ENCODE measurements around the gene KRTAP12-4. TPM values are rescaled to one million over a fixed set of nuclear protein-coding genes. Genes with fewer than 3 reads are reported as not detected.

Gene KRTAP12-4
- total and polyA plus RNA-seq, 2 experiments from 2014 or later = not detected

DNA sequence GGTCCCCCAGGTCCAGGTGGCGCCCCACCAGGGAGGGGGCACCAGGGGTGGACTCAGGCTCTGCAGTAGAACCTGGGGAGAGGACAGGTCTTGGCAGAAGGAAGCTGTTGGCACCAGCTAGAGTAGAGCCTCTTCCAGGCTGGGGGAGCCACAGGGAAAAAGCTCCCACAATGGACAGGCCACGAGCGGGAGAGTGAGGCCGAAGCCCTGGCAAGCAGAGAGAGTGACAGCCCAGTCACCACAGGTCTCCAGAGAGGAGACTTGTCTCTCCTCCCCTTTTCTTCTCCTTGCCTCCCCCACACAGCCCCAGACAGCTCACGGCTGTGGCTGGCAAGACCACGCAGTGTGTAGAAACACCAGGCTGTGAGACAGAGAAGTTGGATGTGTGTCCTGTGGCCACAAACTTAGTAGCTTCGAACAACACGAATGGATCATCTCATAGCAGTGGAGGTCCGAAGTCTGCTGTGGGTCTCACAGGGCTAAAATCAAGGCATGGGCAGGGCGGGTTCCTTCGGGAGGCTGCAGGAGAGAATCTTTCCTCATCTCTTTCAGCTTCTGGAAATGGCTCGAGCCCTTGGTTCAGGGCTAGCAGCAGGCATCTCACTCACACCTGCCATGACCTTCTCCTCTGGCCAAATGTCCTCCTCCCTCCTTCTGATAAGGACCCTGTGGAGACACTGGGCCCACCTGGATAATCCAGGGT lies 3.3 kb downstream of the KRTAP12-4 start:
- DNase-seq = no peak
- Histone ChIP-seq H3K9me2 (ENCODE audit: insufficient read depth) (no peaks in the 10 kb centered on the region), H3K4me3 (no peak overlapping the region), H4K20me1 (ENCODE audit: insufficient read depth) (no peaks in the 10 kb centered on the region), H3K36me3 (ENCODE audit: low read depth) (no peaks in the 10 kb centered on the region), H3K4me2 (ENCODE audit: unreplicated experiment) (no peak overlapping the region), H3K27me3 (replicated peaks; ENCODE audit: insufficient read depth) (peaks cover 14% of the 10 kb centered on the region), H3K27ac (no peak overlapping the region), H2AFZ (no peak overlapping the region), H3K79me2 (ENCODE audit: insufficient read depth) (no peaks in the 10 kb centered on the region), H3K9me3 (ENCODE audit: low read depth) (no peaks in the 10 kb centered on the region), H3F3A (ENCODE audit: insufficient read depth) (no peaks in the 10 kb centered on the region), H3K9ac (no peak overlapping the region), H3K4me1 (ENCODE audit: insufficient read depth) (no peaks in the 10 kb centered on the region)
- in situ Hi-C loops (cut with MboI) = no loop called here
- WGBS, 2 experiments (ENCODE audit: low coverage in 1 of 2, low lambda C conversion rate in 2 of 2, missing lambda C conversion rate in 2 of 2) = 48 to 49% methylated on average over 12 of the region's 12 CpGs
- TF ChIP-seq EZH2phosphoT487 (IDR thresholded peaks at IDR 0.05; ENCODE audit: insufficient read depth, low read depth) (no peak), EZH2 (IDR thresholded peaks at IDR 0.05; ENCODE audit: insufficient read depth, poor library complexity, severe bottlenecking) (no peak)

DNA sequence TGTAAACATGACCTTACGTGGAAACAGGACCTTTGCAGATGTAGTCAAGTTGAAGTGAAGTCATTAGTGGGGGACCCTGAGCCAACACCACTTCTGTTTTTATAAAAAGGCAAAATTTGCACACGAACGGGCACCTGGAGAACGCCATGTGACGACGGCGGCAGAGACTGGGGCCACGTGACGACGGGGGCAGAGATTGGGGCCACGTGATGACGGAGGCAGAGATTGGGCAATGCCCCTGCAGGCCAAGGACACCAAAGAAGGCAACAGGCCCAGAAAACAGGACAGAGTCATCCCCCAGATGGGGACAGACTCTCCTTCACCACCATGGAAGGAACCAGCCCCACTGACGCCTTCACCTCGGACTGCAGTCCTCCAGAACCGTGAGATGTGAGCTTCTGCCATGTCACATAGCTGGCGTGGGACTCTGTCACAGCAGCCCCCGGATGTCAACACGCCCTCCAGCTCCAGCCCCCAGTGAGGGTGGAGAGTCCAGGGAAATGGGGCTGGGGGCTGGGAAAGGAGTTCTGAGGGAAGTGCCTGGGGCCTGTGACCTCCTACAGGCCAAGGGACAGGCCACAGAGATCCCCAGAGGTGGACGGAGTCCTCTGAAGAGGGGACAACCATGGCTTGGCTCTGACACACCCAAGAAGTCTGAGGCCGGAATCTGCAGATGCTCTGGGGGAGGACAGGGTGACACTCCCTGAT lies 4.0 kb downstream of the KRTAP12-4 start:
- no peak overlapping the region for H3K4me2 ChIP-seq (ENCODE audit: unreplicated experiment)
- H3K27me3 ChIP-seq (replicated peaks; ENCODE audit: insufficient read depth) = peaks cover 14% of the 10 kb centered on the region
- TF ChIP-seq EZH2phosphoT487 (IDR thresholded peaks at IDR 0.05; ENCODE audit: insufficient read depth, low read depth) = no peak
- TF ChIP-seq EZH2 (IDR thresholded peaks at IDR 0.05; ENCODE audit: insufficient read depth, poor library complexity, severe bottlenecking) = no peak
- no peaks in the 10 kb centered on the region for H3K36me3 ChIP-seq (ENCODE audit: low read depth)
- H3K9me3 ChIP-seq (ENCODE audit: low read depth) = no peaks in the 10 kb centered on the region
- no peak overlapping the region for H3K9ac ChIP-seq
- 57 to 63% methylated on average over 20 of the region's 20 CpGs for WGBS, 2 experiments (ENCODE audit: low coverage in 1 of 2, low lambda C conversion rate in 2 of 2, missing lambda C conversion rate in 2 of 2)
- no peak overlapping the region for H3K27ac ChIP-seq
- no peak for DNase-seq
- H3K4me3 ChIP-seq = no peak overlapping the region
- no peaks in the 10 kb centered on the region for H3F3A ChIP-seq (ENCODE audit: insufficient read depth)
- H4K20me1 ChIP-seq (ENCODE audit: insufficient read depth) = no peaks in the 10 kb centered on the region
- H2AFZ ChIP-seq = no peak overlapping the region
- no peaks in the 10 kb centered on the region for H3K79me2 ChIP-seq (ENCODE audit: insufficient read depth)
- no peaks in the 10 kb centered on the region for H3K4me1 ChIP-seq (ENCODE audit: insufficient read depth)
- in situ Hi-C loops (cut with MboI) = no loop called here
- no peaks in the 10 kb centered on the region for H3K9me2 ChIP-seq (ENCODE audit: insufficient read depth)

DNA sequence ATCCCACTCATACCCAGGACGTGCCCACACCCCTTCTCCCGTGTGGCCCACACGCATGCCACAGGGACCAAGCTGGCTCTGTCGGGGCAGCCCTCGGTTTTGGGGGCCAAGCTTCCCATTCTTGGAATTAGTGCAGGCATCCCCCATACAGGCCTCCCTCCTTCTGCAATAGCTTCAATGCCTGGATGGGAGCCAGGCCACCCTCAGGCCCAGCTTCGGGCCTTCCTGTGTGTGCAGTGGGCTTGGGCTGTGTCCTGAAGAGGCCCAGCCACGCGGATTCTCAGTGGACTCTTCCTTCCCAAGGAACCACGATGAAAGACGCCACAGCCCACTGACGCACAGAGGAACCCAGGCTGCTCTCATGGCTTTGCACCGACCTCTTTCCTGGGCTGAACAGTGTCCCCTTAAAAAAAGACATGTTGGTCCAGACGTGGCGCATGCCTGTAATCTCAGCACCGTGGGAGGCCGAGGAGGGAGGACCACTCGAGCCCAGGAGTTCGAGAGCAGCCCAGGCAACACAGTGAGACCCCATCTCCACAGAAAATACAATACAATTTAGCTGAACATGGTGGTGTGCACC lies 4.8 kb downstream of the KRTAP12-4 start:
- no peaks in the 10 kb centered on the region for H3K9me2 ChIP-seq (ENCODE audit: insufficient read depth)
- H3K9ac ChIP-seq = no peak overlapping the region
- no peaks in the 10 kb centered on the region for H3K79me2 ChIP-seq (ENCODE audit: insufficient read depth)
- no peak overlapping the region for H2AFZ ChIP-seq
- no peaks in the 10 kb centered on the region for H3K36me3 ChIP-seq (ENCODE audit: low read depth)
- no peak for DNase-seq
- H3K4me1 ChIP-seq (ENCODE audit: insufficient read depth) = no peaks in the 10 kb centered on the region
- H4K20me1 ChIP-seq (ENCODE audit: insufficient read depth) = no peaks in the 10 kb centered on the region
- 48 to 51% methylated on average over 18 of the region's 18 CpGs for WGBS, 2 experiments (ENCODE audit: low coverage in 1 of 2, low lambda C conversion rate in 2 of 2, missing lambda C conversion rate in 2 of 2)
- TF ChIP-seq EZH2 (IDR thresholded peaks at IDR 0.05; ENCODE audit: insufficient read depth, poor library complexity, severe bottlenecking) (no peak), EZH2phosphoT487 (IDR thresholded peaks at IDR 0.05; ENCODE audit: insufficient read depth, low read depth) (no peak)
- no peaks in the 10 kb centered on the region for H3F3A ChIP-seq (ENCODE audit: insufficient read depth)
- in situ Hi-C loops (cut with MboI) = no loop called here
- H3K4me2 ChIP-seq (ENCODE audit: unreplicated experiment) = no peak overlapping the region
- no peak overlapping the region for H3K4me3 ChIP-seq
- no peak overlapping the region for H3K27ac ChIP-seq
- peaks cover 14% of the 10 kb centered on the region for H3K27me3 ChIP-seq (replicated peaks; ENCODE audit: insufficient read depth)
- H3K9me3 ChIP-seq (ENCODE audit: low read depth) = no peaks in the 10 kb centered on the region

DNA sequence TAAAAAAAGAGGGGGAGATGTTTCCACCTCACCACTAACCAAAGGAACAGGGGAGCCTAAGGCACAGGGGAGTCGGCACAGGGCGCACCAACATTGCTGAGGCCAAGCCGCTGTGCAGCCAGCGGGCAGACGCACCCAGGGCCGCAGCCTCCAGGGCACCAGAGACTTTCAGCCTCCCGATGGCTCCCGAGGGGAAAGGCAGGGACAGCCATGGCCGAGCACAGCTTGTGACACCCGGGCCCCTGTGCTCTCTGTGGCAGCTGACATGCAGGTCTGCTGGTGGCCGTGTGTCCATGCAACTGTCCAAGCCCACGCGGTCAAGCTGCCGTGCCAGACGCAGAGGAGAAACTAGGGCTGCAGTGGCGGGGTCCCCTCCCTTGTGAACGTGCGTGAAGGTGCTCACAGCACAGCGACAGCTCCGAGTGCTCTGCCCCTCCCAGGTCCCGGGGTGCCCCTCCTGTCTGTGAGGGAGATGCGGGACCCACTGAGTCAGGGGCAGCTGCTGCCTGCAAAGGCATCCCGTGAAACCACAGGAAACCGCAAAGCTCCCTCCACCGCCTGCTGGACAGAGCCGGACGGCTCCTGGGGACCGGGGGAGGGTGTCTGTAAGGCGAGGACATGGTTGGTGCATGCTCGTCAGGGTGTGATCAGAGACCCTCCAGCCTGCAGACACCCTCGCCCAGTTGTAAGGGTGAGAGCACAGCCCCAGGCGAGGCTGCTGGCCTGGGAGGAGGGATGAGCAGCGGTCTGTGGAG lies 5.7 kb downstream of the KRTAP12-4 start:
- Histone ChIP-seq H3K27ac (no peak overlapping the region), H3K36me3 (ENCODE audit: low read depth) (no peaks in the 10 kb centered on the region), H3K4me2 (ENCODE audit: unreplicated experiment) (no peak overlapping the region), H3K27me3 (replicated peaks; ENCODE audit: insufficient read depth) (peaks cover 14% of the 10 kb centered on the region), H3K9ac (no peak overlapping the region), H3K4me3 (no peak overlapping the region), H3F3A (ENCODE audit: insufficient read depth) (no peaks in the 10 kb centered on the region), H3K4me1 (ENCODE audit: insufficient read depth) (no peaks in the 10 kb centered on the region), H3K79me2 (ENCODE audit: insufficient read depth) (no peaks in the 10 kb centered on the region), H2AFZ (no peak overlapping the region), H3K9me2 (ENCODE audit: insufficient read depth) (no peaks in the 10 kb centered on the region), H4K20me1 (ENCODE audit: insufficient read depth) (no peaks in the 10 kb centered on the region), H3K9me3 (ENCODE audit: low read depth) (no peaks in the 10 kb centered on the region)
- in situ Hi-C loops (cut with MboI) = no loop called here
- no peak for DNase-seq
- TF ChIP-seq EZH2phosphoT487 (IDR thresholded peaks at IDR 0.05; ENCODE audit: insufficient read depth, low read depth) (no peak), EZH2 (IDR thresholded peaks at IDR 0.05; ENCODE audit: insufficient read depth, poor library complexity, severe bottlenecking) (no peak)
- 51% methylated on average over 33 of the region's 33 CpGs for WGBS, 2 experiments (ENCODE audit: low coverage in 1 of 2, low lambda C conversion rate in 2 of 2, missing lambda C conversion rate in 2 of 2)
